Activated CD4-positive, alpha-beta T cell treated with anti-CD3 and anti-CD28 coated beads, Interleukin-2, amount 50 U/mL, for 16 hours (primary cell): Measurements from ENCODE around the gene CTNNAL1.
"Not testable (repeated sequence)": the region's sequence is repeated elsewhere in the genome, so short reads cannot be mapped to it uniquely, and the experiment has no call there.

Source experiments
- DNase-seq: peaks from one replicate; pipeline ENCODE4 v3.0.0-alpha.2; 2020

CTNNAL1 gene

DNA sequence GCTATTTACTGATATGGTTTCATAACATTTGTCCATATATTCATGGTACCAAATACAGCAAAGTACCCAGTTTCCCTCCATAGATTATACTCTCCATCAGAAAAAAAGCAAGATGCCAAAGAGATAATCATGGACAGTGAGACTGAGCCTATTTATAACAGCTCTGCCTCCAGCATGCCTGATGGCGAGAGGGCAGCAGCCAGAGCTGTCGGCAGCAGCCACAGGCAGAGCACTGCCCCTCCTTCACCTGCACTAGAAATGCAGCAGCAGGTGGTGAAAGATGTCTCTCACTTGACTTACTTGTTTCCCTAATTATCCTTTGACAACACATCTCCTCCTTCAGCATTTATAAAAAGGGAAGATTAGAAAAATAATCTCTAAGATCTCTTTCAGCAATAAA, 32.4 kb downstream of the CTNNAL1 start:
- DNase-seq = no peak

DNA sequence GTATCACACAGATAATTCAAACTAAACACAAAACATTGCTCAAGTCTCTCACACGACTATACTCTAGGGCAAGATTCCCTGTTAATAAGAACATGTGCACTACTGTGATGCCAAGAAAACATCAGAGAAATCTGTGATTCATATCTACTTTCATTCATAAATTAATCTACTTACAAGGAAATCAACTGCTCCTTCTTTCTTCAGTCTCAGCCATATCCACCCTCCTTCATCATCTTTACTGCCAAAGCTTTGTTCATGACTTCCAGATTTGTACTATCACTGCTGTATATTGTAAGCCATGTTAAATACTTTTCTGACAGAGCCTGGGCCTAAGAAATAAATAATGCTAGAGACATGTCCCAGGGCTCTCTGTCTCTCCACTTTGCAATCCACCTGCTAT, 35.1 kb downstream of the CTNNAL1 start:
- DNase-seq = no peak

DNA sequence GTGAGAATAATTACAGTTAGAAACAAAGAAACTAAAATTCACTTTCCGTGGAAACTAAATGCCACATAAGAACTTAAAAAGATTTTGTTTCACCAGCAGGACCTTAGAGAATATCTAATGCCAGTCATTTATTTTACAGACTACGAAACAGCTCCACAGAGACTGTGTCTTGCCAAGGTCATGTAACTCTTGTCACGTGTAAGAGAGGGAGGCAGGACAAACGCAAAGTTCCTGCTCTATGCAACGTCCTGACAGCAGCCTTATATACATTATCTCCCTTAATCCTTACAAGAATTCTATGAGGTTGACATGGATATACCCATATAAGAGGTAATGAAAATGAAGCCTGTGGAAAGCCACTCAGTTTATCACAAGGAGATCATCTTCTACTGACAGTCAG, 39.4 kb downstream of the CTNNAL1 start:
- DNase-seq = no peak

DNA sequence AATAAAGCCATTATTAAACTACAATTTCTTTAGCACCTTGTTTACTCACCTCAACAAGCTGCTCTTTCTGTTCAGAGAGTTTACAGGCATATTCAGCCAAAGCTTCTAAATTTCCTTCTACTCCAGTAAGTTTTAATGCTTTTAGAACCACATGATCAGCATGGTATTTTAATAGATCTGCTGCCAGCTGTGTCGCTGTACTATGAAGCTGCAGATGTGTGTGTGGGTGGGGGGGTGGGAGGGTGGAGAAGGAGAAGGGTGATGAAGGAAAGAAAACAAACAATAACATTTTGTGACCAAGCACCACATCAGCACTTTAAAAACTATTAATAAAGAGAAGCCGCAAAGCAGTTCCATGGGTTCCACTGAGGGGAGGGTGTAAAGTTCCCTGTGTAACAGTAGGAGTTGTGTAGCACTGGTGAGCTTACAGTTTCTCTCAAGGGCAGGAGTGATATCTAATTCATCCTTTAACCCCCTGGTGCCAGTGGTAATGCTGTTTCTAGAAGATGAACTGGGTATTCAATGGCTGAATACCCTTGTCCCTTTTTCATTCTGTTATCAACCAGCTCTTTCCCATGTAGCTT, 40.6 kb downstream of the CTNNAL1 start:
- DNase-seq = no peak

DNA sequence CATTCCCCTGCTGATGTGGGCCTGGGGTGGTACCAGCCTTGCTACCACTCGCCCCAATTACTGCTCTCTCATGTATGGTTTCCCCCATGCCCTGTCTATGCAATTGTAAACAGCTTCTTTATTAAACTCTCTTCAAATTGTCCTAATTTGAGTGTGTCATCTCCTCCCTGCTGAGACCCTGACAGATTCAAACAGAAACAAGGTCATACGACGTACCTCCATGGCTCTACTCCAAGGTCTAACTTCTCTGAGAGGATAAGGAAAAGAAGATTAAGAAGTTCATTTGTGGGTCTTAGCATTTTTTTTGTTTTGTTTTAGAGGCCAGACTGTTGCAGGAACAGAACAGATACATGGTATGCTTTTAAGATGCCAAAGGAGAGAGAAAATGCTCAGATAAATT, 41.1 kb downstream of the CTNNAL1 start:
- DNase-seq = no peak

DNA sequence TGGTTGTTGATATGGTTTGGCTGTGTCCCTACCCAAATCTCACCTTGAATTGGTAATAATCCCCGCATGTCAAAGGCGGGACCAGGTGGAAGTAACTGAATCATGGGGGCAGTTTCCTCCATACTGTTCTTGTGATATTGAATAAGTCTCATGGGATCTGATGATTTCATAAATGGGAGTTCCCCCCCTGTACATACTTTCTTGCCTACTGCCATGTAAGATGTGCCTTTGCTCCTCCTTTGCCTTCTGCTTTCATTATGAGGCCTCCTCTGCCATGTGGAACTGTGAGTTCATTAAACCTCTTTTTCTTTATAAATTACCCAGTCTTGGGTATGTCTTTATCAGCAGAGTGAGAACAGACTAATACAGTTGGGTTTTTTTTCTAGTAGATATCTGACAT, 41.9 kb downstream of the CTNNAL1 start:
- DNase-seq = not testable (repeated sequence)

DNA sequence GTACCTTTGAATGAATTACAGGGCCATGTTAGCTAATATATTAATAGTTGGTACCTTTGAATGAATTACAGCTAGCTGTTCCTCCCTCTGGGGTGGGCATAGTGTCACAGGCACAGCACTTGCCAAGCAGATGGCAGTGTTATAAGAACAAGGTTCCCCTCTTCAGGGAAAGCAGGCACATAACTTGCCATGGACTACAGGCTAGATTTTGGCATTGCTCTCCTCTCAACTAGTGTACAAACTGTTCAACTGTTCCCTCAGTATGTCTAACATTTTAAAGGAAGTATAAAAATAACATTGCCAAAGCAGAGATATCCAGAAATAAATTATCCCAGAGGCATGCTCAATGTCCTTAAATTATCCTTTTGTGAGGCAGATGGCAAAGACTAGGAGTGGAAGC, 45.4 kb downstream of the CTNNAL1 start:
- no peak for DNase-seq

DNA sequence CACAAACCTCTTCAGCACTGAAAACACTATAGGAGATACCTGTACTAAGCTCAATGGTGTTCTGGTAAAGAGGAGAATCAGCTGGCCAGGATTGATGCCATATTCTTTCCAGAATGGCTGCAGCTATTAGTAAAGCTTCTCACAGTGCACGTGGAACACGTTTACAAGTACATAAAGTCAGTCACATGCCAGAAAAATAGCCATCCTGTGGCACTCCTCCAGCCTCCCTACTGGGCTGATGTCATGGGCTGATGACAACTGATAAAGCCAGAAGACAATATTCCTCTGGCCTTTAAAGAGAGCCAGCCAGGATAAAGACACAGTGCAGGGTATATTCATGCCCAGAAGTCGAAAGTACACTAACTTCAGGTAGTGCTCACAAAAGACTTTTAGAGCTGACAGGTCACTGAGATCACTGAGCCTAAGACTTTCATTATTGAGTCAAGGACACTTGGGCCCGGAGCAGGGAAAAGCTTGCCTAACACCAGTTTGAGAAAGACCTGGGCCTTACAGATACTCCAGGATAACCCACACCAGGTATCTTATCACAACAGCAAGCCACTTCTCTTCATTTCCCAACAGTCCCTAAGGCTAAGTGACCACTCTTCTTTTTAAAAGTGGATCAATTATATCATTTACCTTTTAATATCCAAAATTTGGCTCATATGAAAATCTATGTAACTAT, 49.7 kb downstream of the CTNNAL1 start:
- no peak for DNase-seq

DNA sequence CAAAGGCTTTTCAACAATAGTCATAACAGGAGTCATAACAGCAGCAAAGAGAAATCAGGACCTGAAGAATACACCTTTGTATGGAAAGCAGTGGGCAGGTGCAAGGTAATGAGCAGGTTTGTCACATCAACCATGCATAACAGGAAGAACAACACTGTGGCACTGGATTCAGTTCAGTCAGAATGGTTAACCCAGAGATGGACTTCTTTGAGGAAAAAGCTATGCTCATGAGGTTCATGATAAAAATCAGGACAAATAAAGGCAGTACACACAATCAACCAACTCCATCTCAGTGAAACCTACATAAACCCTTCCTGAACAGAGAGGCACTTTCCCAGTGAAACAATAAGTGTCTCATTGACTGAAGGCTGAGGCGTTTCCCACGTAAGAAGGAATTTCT, 52.1 kb downstream of the CTNNAL1 start:
- no peak for DNase-seq

DNA sequence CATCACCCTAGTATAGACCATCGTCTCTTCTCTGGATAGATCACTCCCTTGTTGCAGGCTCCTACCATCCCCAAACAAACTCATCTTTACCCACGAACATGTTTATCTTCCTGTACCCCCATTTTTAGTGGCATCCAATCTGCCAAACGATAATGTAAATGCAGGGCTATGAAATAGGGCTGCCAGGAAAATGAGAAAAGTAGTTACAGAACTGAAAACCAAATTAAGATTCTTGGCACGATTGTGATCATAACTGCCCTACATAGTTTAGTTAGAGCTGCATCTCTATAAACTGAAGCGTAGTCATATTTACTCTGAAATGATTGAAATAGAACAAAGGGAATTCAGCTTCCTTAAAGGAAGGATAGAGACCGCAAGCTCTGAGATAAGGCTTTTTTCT, 53.0 kb downstream of the CTNNAL1 start:
- no peak for DNase-seq

DNA sequence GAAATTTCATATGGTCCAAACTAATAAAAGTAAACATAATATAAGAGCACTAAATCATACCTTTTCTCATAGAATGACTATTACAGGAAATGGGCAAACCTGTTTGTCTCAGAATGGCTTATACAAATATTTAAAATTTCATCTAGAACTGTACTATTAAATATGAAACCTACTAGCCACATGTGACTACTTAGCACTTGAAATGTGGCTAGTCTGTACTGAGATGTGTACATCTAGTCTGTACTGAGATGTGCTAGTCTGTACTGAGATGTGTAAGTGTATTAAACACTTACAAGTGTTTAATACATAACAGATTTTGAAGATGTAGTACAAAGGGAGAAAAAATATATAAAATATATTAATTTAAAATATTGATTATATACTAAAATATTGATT, 56.7 kb downstream of the CTNNAL1 start:
- peak; percentile 33 for DNase-seq

DNA sequence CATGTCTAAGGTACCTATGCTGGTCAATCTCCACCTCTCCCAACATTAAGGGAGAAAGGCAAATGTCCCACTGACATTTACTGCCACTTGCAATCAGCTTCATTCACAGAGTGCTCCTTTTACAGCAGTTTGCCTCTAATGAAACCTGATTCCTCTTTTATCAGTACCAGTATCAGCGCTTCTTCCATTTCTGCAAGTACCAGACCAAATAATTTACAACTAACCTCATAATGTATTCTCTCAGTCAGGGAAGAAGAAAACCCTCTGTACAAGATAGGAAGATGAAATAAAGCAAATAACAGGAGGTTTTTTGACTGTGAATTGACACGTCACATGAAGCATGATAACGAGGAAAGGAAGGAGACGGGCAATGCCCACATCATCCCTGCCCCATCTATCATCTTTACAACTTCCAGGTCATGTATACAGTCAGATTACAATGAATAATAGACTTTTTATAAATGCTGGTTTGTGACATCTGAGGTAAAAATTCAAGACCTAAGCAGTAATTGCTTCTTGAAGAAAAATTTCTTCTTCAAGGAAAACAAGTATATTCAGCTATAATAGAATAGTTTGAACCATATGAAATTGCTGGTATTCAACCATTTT, 57.2 kb downstream of the CTNNAL1 start:
- DNase-seq = no peak

DNA sequence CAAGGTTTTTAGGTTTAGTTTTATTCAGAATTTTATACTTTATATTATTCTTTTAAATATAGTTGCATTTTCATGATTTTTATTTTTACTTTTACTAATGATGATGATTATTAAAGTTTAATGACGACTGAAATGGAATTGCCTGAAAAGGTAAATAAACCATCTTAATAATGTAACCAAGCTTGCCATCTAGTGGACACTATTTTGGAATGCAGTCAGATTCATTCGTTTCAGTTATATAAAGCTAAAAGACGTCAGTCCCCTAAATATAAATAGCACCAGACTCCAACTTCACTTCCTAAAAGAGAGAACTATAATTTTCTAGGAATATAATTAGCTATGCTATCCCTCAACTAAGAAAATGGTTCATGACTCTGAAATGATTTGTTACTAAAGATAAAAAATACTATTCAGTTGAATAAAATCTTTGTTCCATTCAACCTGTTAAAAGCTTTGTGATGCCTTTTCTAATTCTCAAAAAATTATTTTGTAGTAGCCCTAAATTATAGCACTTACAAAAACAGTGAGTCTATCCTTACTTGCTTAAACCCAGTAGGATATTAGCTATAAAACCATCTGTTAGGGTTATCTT, 59.2 kb downstream of the CTNNAL1 start:
- DNase-seq = peak; percentile 14

DNA sequence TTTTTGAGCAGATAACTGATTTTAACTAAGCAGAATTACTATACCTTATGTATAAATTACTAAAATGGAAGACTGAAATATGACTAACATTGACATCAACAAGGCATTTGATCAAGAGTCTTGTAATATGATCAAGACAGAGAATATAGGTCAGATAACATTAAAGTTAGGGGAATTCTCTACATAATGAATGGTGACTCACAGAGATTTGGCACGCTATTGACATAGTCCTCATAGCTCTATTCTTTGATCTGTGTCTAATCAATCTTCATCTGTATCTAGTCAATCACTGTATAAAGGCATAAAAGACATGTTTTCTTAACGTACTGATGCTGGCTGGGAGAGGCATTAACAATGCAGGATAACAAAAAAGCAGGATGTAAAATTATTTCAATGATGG, 61.7 kb downstream of the CTNNAL1 start:
- no peak for DNase-seq

DNA sequence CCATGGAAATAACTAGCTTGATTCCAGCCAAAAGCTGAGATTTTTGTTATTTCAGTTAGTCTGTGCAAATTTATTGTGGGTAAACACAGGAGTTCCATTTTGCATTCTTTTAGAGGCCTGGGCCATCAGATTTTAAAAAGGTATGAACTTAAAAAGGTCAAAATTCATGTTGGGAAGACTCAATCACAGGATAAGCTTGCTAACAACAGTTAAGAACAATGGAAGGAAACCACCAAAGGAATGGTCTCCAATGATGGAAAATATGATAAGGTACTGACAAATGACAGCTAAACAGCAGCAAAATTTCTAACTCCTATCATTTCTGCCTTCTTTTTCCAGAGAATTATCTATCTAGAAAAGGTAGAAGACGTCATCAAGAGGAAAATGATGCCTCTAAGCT, 63.1 kb downstream of the CTNNAL1 start:
- no peak for DNase-seq

DNA sequence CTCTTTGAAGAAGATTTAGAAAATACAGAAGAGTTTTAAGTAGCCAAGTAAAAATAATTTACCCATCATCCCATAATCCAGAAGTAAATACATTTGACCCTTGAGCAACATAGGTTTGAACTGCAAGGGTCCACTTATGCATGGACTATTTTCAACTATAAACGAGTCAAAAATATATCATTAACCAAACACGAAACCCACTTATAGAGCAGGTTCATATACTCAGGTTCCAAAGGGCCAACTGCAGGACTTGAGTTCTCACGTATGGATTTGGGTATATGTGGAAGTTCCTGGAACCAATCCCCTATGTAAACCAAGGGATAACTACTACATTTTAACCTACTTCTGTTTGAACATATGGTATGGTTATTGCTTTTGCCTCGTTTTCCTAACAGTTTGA, 73.3 kb downstream of the CTNNAL1 start:
- no peak for DNase-seq

DNA sequence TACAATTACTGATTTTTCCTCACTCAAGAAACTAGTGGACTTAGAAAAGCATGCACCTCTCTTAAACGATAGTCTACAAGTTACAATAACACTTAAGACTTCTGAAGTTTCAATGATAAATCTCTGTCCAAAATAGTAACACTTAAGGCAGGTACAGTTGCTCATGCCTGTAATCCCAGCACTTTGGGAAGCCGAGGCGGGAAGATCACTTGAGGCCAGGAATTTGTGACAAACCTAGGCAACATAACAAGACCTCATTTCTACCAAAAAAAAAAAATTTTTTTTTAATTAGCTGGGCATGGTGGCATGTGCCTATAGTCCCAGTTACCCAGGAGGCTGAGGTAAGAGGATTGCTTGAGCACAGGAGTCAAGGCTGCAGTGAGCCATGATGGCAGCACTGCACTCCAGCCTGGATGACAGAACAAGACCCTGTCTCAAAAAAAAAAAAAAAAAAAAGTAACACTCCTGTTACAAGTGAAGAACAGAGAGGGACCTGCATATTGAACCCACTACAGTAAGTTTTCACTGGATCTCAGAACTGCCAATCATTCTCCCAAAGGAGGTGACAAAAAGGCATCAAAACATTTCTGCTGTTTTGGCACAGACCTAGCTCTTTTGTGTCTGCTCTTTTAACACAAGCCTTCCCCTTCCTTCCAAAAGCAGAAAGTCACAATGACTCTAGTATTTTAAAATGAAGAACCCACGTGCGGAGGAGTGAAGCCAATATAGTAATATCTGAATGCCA, 75.6 kb downstream of the CTNNAL1 start:
- no peak for DNase-seq

DNA sequence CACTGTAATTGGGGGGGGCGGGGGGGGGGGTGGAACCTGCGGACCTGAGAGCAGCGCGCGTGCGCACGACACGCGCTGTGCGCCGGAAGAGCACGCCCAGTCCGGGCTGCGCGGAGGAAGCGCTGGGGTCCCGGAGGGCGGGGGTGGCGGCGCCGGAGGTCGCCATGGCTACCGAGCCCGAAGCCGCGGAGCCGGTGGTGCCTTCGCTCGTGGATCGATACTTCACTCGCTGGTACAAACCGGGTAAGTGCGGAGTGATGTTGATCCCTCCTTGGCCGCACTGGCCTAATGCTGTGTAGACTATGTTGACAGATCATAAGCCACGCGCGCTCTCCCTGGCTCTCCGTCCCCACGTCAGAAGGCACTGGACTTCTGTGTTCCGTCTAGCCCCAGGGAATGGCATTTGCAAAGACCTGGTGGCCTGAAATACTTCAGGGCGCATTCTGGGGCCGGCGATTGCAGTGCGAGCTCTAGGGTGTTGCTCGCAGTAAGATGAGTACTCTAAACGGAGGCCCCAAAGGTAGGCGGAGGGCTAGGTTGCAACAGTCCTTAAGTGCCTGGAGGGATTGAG, 78.9 kb downstream of the CTNNAL1 start, which contains the start of gene ABITRAM:
TSS of gene ABITRAM (plus strand) at position 78 of the 571 bp plus-strand sequence. CDS start at position 165, 87 bp downstream.
- DNase-seq = peak; percentile 75

DNA sequence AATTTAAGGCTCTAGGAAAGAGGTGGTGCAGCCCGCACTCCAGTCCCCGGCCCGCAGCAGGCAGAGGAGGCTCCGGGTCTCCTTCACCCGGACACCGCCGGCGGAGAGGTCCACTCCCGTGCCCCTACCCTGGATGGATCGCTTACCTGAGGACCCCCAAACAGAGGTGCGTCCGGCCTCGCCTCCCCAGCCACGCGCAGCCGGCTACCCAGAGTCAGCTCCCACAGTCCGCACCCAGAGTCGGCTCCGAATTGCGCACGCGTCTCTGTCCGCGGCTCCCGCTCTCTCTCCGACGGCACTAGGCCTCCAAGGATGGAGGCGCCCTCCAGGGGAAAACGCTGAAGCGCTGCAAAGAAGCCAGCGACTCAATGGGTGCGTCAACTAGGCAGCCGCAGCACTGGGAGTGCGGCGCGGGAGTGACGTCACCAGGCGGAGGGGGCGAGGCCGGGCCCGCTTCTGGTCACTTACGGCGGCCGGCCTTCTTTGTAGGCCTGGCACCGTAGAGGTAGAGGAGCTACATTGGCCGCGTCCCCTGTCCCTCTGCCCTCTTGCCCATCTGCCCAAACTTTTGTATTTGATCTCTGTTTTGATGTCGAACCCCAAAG, 79.5 kb downstream of the CTNNAL1 start, which contains the start of gene ELP1:
TSS of gene ELP1 (minus strand) at position 407 of the 605 bp plus-strand sequence. CDS start 2,978 bp downstream, outside the sequence.
- peak; percentile 93 for DNase-seq

DNA sequence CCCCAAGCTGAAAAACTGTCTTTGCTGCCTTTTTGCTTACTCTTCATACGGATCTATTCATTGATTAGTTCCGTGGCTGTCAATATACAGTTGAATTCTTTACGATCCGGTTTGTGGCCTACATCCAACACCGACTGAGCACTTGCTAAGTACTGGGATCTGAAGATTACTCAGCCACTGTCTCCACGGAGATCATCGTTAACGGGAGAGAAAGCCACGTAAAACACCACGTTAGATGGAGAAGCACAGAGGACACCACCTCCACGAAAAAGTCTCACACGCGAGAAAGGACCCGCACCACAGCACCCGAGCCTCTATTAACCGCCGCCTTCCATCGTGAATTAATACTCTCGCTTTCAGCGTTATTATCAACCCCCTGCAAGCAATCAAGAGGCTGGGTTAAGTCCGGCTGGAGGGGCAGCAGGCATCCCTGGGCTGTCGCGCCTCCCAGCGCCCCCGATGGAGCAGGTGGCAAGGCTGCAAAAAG, 80.0 kb downstream of the CTNNAL1 start:
- DNase-seq = peak; percentile 7

DNA sequence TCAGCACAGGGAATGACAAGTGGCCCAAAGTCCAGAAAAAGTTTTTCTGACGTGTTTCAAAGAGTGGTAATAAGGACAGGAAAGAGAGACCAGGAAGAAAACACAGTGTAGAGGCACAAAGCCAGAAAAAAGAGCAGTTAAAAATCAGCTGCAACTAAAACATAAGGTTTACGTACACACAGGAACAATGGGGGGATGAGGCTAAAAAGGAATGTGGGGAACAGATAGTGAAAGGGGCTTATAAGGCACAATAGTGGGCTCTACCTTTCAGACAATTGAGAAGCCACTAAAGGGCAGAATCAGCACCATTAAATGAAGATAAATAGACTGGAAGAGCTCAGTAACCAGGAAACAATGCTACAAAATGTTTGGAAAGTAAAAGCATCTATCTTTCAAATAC, 84.9 kb downstream of the CTNNAL1 start:
- no peak for DNase-seq

DNA sequence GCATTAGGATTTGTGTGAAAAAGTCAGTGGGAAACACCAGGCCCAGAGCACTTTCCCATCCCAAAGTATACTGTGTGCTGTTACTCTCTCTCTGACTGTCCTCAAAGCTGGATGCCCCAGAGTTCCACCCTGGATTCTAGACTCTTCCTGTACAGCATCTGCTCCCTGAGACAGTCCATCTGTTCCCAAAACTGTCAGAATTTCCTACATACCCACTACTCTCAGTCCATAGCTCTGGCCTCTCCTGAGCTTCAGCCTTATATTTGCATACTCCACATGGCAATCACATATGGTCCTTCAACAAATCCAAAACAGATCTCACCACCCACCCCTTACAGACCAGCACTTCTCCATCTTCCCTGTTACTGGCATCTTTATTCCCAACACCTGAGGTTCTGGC, 88.8 kb downstream of the CTNNAL1 start:
- no peak for DNase-seq
